ENCODE results near the gene TRIM37.
"Not testable (repeated sequence)": the region's sequence is repeated elsewhere in the genome, so short reads cannot be mapped to it uniquely, and the experiment has no call there.

TRIM37 gene, protein sequence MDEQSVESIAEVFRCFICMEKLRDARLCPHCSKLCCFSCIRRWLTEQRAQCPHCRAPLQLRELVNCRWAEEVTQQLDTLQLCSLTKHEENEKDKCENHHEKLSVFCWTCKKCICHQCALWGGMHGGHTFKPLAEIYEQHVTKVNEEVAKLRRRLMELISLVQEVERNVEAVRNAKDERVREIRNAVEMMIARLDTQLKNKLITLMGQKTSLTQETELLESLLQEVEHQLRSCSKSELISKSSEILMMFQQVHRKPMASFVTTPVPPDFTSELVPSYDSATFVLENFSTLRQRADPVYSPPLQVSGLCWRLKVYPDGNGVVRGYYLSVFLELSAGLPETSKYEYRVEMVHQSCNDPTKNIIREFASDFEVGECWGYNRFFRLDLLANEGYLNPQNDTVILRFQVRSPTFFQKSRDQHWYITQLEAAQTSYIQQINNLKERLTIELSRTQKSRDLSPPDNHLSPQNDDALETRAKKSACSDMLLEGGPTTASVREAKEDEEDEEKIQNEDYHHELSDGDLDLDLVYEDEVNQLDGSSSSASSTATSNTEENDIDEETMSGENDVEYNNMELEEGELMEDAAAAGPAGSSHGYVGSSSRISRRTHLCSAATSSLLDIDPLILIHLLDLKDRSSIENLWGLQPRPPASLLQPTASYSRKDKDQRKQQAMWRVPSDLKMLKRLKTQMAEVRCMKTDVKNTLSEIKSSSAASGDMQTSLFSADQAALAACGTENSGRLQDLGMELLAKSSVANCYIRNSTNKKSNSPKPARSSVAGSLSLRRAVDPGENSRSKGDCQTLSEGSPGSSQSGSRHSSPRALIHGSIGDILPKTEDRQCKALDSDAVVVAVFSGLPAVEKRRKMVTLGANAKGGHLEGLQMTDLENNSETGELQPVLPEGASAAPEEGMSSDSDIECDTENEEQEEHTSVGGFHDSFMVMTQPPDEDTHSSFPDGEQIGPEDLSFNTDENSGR

DNA sequence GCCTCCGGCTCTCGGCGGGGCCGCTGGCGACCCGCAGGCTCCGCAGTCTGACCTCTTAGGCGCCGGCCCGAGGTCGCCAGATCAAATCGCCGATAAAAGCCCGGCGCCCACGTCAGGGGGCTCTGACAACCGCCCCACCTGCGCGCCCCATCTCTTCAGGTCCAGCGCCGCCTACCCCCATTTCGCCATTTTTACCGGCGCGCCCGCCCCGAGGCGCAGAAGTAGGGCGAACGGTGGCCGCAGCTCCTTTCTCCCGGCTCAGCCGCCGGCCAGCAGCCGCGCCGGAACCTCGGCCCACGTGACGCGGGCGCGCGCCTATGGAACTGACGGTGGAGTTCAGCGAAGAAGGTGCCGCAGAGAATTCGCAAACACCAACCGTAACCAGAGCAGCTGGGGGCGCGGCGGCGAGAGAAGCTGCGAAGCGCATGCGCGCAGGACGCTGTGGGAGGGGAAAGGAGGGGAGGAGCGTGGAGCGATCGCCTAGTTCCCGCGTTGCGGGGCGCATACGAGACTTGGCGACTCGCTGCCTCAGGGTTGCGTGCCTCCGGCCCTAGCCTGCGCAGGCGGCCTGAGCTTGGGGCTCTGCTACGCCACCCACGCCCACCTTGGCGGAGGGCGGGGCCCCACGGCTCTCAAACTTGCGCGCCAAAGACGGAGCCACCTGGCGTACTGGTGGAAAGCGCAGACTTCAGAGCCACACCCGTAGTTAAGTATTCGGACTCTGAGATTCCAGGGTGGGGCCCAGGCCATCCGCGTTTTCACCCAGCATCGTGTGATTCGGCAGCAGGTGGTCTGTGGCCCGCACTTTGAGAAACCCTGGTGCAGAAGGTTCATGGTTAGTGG is at the start of gene TRIM37:
TSS of gene TRIM37 (minus strand) at position 418 of the 843 bp plus-strand sequence. CDS start 419 bp downstream, outside the sequence.
- peak; percentile 99 for DNase-seq

DNA sequence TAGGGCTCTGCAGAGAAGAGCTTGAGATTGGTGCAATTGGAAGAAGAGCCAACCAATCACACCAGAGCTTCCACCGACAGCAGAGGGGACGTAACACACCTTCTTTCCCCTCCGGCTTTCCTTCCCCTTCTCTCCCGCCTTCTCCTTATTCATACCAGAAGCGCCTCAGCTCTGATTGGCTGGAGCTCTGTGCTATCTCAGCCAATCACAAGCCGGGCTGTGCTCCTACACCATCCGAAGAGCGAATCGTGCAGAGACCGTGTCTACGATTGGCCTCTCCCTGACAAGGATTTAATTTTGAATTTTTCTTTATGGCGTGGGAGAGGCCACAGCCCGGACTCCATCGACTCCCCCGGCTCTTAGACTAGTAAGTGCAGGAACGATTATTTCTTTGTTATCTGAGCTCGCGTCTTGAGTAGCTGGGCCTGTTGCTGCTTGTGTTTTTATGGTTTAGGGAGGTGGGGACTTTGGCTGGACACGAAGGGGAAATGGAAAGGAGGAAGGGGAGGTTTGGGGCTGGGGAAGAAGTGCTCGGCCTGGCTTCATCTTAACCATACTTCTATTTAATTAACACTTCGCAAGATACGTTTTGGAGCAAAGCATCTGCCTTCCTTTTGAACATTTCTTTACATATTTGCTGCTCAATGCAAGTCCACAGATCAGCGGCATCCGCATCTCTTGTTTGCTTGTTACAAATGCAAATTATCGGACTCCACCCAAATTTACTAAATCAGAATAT is 48.9 kb upstream of the TRIM37 start, which contains the start of gene PRR11:
TSS of gene PRR11 (plus strand) at position 308 of the 739 bp plus-strand sequence. CDS start 14,007 bp downstream, outside the sequence.
- peak; percentile 100 for DNase-seq

DNA sequence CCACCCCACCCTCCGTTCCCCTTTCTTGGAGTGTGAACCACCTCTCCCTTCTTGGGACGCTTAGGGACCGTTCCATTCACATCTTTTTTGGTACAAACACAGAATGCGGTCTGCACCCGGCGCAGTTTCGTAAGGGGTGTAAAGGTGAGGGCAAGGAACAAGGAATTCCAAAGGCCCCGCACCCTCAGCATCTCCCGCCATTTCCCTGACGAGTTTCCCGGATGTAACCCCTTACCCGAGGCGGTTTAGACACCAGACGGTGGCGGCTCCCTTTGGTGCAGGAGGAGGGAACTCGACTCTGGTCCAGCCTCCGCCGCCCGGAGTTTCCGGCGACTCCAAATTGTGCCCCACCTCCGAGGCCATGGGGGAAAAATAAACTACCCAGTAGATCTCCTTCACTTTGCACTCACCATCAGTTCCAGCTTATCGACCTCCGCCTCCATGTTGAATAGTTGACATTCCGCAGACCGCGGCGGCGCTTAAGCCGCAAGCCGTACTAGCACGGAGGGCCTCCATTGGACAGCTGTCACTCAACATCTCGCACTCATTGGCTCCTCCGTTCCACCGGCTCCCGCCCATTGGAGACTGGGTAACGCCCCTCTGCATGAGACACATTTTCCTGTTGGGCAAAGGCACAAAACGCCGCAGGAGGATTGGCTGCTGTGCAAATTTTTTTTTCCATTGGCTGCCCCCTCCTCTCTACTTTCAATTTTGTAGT is 48.2 kb upstream of the TRIM37 start, which contains the start of gene SKA2:
TSS of gene SKA2 (minus strand) at position 466 of the 718 bp plus-strand sequence. CDS start at position 443, 23 bp downstream.
- peak; percentile 89 for DNase-seq

DNA sequence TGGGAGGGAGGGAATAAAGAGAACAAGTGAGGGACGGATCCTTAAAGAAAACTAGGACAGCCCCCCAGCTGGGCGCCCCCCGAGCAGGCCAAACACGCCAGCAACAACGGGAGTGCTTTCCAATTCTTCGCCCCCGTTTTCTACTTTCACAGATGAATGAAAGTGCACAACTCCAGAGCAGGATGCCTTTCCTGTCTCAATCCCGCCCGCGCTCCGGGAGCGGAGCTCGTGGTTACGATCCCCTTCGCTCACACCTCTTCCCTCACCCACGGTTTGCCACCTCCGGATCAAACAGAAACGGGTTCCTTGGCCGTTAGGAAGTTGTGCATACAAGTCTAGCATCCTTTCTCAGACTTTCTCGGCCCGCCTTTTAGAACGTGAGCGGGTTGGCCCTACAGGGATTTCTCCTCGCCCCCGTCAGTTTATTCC is 47.6 kb upstream of the TRIM37 start:
- DNase-seq = no peak

DNA sequence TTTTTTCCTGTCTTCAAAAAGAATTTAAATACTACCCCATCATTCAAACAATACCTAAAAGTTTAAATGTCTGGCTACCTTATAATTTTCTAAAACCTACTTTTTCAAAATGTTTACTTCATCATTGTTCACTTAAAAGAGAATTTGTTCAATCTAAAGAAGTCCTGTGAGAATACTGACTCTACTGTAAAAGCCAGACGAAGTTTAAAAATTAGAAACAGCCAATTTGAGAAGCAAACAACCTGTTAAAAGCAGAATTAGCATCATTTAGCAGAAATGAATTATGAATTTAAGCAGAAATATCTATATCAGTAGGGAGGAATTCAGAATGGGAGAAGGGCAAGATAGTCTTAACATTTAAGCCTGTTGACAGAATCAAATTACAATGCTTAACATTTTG is 46.2 kb upstream of the TRIM37 start:
- DNase-seq = no peak

DNA sequence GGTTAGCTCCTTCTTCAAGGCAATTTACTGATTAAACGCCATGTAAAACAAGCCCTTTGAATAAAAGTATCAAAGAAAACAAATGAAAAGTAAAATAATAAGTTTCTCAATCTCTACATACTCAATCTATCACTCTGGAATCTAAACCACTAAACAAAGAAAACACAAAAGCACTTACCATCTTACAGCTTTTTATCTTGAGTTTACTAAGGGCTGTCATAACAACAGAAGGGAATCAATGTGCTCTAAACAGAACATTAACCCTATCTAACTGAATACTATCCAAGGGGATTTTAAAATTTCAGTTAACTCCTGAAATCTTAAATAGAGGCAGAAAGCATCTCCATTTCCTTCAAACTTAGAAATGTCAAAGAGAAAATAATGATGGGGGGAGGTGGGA is 44.9 kb upstream of the TRIM37 start:
- no peak for DNase-seq

DNA sequence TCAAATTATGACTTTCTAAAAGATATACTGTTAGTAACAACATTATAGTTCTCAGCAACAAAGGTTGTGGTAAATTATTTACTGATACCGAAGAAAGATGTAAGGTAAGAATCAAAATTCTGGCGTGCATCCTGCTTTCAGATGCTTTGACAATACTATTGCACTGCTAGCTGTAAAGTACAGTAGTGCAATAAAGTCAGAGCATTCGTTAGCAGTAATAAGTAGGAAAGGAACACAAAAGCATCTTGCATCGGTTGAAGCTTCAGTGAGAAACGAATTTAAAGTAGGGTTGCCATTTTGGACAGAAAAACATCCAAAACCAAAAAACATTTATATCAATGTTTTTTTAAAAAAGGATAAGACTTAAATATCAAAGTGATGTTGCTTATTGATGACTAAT is 44.3 kb upstream of the TRIM37 start:
- DNase-seq = no peak

DNA sequence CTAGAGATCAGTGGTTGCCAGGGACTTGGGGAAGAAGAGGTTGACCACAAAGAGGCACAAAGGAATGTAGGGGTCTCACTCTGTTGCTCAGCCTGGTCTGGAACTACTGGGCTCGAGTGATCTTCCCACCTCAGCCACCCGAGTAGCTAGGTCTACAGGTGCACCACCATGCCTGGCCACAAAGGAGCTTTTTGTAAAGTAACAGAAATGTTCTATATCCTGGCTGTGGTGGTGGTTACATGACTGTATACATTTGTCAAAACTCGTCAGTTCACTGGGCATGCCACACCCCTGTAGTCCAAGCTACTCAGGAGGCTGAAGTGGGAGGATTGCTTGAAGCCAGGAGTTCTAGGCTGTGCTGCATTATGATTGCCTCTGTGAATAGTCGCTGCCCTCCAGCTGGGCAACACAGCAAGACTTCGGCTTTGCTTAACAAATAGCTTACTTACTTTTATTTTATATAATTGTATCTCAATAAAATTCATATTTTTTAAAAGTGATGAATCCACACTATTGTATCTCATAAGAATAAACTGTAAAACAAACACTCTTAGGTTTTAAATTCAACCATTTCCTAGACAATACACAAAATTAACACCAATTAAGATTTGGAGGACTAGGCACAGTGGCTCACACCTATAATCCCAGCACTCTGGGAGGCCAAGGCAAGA is 43.3 kb upstream of the TRIM37 start:
- no peak for DNase-seq

DNA sequence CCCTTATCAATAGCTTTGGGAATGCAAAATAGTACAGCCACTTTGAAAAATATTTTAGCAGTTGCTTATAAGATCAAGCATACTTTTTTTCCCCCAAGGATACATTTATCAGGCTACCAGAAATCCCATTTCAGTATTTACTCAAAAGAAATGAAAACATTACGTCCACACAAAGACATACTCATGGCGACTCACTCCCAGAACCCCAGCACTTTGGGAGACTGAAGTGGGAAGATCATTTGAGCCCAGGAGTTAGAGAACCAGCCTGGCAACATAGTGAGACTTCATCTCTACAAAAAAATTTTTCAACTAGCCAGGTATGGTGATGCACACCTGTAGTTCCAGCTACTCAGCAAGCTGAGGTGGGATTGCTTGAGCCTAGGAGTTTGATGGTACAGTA is 42.4 kb upstream of the TRIM37 start:
- no peak for DNase-seq

DNA sequence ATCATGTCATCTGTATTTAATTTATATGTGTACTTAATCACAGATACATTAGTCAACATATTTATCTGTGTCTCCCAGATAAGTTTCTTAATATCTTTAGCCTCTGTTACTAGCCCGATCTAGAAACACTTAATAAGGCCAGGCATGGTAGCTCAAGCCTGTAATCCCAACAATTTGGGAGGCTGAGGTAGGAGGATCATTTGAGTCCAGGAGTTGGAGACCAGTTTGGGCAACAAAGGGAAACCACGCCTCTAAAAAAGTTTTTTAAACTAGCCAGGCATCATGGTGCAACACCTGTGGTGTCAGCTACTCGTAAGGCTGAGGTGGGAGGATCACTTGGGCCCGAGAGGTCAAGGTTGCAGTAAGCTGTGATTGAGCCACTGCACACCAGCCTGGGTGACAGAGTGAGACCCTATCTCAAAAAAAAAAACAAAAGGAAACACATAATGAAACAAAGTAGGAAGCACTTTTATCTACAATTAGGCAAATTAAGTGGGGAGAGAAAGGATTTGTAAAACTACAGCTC is 39.0 kb upstream of the TRIM37 start:
- no peak for DNase-seq

DNA sequence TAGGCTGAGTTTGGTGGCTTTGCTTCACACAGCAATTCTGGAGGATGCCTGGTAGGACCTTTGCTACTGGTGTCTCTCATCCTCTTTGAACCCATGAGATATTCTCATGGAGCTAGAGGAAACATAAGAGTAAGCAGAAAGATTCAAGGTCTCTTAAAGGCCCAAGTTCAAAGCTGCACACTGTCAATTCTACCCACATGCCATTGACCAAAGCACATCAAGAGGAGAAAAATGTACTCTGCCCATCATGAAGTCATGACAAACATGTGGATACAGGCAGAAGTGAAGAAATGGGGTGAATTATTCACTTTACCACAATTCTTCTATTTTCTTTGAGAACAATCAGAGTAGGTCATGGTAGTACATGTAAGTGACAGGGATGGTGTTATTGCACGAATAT is 35.2 kb upstream of the TRIM37 start:
- no peak for DNase-seq

DNA sequence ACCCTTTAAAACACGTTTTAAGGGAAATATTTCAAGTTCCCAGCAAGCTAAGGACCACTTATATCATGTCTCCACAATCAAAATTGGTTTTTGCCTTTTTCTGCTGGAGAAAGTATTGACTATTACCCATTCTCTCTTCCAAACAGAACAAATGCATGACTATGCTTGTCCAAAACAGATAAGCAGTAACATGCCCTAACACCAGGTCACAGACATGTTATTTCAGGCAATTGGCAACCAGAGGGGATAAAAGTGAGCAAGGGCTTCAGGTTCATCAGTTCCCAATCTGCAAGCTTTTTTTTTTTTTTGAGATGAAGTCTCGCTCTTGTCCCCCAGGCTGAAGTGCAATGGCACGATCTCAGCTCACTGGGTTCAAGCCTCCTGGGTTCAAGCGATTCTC is 33.3 kb upstream of the TRIM37 start:
- DNase-seq = no peak

DNA sequence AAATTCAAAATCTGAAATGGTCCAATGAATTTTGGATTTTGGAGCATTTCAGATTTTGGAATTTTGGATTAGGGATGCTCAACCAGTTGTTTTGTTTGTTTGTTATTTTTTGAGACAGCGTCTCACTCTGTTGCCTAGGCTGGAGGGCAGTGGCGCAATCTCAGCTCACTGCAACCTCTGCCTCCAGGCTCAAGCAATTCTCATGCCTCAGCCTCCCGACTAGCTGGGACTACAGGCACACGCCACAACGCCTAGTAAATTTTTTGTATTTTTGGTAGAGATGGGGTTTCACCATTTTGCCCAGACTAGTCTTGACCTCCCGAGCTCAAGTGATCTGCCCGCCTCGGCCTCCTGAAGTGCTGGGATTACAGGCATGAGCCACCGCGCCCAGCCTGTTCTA is 31.7 kb upstream of the TRIM37 start:
- DNase-seq = not testable (repeated sequence)

DNA sequence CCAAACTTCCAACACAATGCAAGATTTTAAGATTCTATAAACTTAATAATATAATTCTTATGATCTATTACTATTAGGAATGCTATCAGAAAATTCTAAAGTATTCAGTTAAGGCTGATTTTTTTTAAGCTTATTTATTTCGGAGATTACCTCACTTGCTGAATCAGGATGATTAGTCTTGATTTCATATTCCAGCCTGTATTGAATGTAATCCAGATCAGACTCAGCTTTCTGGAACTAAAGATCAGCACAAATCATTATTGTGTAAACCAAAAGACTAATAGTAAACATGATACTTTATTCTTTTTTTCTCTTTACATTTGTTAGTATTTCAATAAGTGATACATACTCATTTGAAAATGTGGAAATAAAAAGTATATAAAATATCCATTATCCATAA is 24.5 kb upstream of the TRIM37 start:
- no peak for DNase-seq

DNA sequence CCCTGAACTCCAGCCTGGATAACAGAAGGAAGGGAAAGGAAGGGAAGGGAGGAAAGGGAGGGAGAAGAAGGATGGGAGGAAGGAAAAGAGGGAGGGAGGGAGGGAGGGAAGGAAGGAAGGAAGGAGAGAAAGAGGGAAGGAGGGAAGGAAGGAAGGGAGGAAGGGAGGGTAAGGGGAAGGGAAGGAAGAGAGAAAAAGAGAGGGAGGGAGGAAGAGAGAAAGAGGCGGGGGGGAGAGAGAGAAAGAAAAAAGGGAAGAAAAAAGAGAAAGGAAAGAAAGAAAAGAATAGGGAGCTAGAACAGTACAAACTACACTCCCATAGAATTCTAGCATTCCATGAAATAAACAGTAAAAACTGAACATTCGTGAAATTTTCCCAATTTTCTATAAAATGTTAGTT is 23.1 kb upstream of the TRIM37 start:
- DNase-seq = no peak

DNA sequence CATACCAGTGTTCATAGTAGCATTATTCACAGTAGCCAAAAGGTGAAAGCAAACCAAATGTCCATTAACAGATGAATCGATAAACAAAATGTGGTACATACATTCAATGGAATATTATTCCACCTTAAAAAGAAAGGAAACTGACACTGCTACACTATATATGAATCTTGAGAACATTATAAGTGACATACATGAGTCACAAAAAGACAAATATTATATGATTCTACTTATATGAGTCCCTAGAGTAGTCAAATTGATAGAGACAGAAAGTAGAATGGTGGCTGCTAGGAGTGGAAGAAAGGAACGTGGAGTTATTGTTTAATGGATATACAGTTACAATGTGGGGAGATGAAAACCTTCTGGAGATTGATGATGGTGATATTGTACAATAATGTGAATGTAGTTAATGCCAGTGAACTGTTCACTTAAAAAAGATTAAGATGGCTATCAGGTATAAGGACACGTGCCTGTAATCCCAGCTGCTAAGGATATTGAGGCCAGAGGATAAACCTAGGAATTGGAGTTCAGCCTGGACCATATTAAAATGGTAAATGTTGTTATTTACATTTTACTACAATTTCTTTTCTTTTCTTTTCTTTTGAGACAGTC is 20.2 kb upstream of the TRIM37 start:
- no peak for DNase-seq

DNA sequence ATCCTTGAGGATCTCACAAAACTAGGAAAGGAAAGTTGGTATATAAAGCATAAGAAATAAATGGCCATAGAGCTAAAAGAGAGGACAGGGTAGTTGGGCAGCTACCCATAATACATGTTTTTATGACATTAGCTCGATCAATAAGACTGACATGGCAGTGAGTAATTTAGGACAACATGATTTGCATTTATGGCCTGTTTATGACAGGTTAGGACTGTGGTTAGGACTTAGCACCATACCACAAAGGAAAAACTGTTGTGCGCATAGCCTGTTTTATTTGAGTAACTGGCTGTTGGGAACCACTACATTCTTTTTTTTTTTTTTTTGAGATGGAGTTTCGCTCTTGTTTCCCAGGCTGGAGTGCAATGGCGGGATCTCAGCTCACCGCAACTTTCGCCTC is 18.0 kb upstream of the TRIM37 start:
- no peak for DNase-seq

DNA sequence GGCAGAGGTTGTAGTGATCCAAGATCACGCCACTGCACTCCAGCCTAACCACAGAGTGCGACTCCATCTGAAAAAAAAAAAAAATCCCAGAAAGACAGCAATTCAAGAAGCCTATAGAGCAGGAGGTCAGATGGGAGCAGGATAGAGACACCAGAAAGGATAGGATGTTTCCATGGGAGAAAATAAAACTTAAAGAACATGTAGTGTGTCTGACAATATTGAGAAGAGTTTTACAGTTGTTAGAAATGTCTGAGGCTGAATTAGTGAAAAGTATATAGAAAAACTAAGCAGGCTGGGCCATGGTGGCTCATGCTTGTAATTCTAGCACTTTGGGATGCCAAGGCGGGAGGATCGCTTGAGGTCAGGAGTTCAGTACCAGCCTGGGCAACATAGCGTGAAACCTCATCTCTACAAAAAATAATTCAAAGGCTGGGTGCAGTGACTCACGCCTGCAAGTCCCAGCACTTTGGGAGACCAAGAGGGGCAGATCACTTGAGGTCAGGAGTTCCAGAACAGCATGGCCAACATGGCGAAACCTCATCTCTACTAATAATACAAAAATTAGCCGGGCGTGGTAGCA is 15.3 kb upstream of the TRIM37 start:
- no peak for DNase-seq

DNA sequence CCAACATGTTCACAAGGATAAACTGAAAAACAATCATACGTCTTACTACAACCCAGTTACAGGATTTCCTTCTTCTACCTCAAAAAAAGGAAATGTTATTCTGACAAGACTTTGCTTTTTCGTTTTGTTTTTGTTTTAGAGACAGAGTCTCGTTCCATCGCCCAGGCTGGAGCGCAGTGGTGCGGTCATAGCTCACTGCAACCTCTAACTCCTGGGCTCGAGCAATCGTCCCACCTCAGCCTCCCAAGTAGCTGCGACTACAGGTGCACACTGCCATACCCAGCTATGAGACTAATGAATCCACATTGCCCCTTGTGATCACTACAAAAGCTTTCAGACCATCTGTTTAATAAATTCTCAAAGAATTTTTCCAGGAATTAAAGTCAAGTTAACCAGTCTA is 8.8 kb upstream of the TRIM37 start:
- no peak for DNase-seq

All from DMS153 (cell line).